Lung (tissue), 12 donors: ENCODE measurements around the gene TAX1BP3. TPM values are rescaled to one million over a fixed set of nuclear protein-coding genes. Genes with fewer than 3 reads are reported as not detected.

Experiments
- ATAC-seq: fragments of 200-7000 bp; cut with Tn5 transposase; one replicate; pipeline ENCODE4 v1.9.1; 2020; ENCODE audit warnings: moderate number of reproducible peaks; ENCODE audit not compliant: insufficient read depth, low FRiP score
- DNase-seq, 3 donors: peaks; one replicate each; pipeline ENCODE4 v3.0.0-alpha.2; 2013 to 2017
- H3K27ac ChIP-seq, 2 donors: one replicate each; pipeline ENCODE4 v1.5.1; 2013; ENCODE audit warnings: mild to moderate bottlenecking in 2 of 2, moderate library complexity in 2 of 2, control low read depth in 1 of 2, inconsistent platforms in 1 of 2, low read depth in 1 of 2, low read length in 1 of 2
- H3K27me3 ChIP-seq, 3 donors: one replicate each; pipeline ENCODE4 v1.5.1; 2013; ENCODE audit warnings: low read length in 2 of 3; ENCODE audit not compliant: control insufficient read depth in 3 of 3, insufficient read depth in 3 of 3
- H3K36me3 ChIP-seq, 4 donors: one replicate each; pipeline ENCODE4 v1.5.1; 2013; ENCODE audit warnings: low read length in 4 of 4, mild to moderate bottlenecking in 1 of 4, moderate library complexity in 1 of 4; ENCODE audit not compliant: control insufficient read depth in 4 of 4, insufficient read depth in 4 of 4
- H3K4me1 ChIP-seq, 5 donors: one replicate each; pipeline ENCODE4 v1.5.1; 2013; ENCODE audit warnings: low read length in 5 of 5, mild to moderate bottlenecking in 2 of 5, moderate library complexity in 1 of 5; ENCODE audit not compliant: control insufficient read depth in 5 of 5, insufficient read depth in 5 of 5
- H3K4me3 ChIP-seq: one replicate; pipeline ENCODE4 v1.5.1; 2013; ENCODE audit warnings: mild to moderate bottlenecking, control low read depth, moderate library complexity
- H3K9ac ChIP-seq, 2 donors: one replicate each; pipeline ENCODE4 v1.5.1; 2013; ENCODE audit warnings: low read length in 2 of 2, control low read depth in 1 of 2; ENCODE audit not compliant: insufficient read depth in 1 of 2
- H3K9me3 ChIP-seq, 4 donors: one replicate each; pipeline ENCODE4 v1.5.1; 2013; ENCODE audit warnings: low read length in 3 of 4, mild to moderate bottlenecking in 1 of 4, moderate library complexity in 1 of 4; ENCODE audit not compliant: control insufficient read depth in 4 of 4, insufficient read depth in 3 of 4
- WGBS, 2 donors: extraction: QIAGEN DNeasy Blood & Tissue Kit; methylation state at CpG; one replicate each; pipeline ENCODE4 v1.1.7; 2013; 5-methylcytosine and 5-hydroxymethylcytosine counted together
- polyA plus RNA-seq, 2 donors: library from polyadenylated mRNA; stranded (reverse); fragments of 200-250 nt; gene quantifications; one replicate each; pipeline ENCODE4 v1.2.1, GENCODE V29; 2013
- total RNA-seq, 2 donors: library from RNA; depleted of rRNA in 1 of 2; stranded (reverse); fragments of >200 nt in 1 of 2; gene quantifications; one replicate each; pipeline ENCODE4 v1.2.1, GENCODE V29; 2014 to 2021
- TF ChIP-seq, protein P1 (sequence below): IDR thresholded peaks from 2 replicates; pipeline ENCODE4 v1.5.1; 2012; ENCODE audit warnings: mild to moderate bottlenecking; ENCODE audit errors: control extremely low read depth, extremely low read depth
- donor health status: control.
- donor health status: control.
- donor health status: Bipolar disorder and iron deficiency.
- donor health status: healthy.
- donor health status: DM: yes; HTN: yes; CAD: no.

Gene TAX1BP3
- total and polyA plus RNA-seq, 4 donors: 69.7 to 146 (median 97.0) TPM

DNA sequence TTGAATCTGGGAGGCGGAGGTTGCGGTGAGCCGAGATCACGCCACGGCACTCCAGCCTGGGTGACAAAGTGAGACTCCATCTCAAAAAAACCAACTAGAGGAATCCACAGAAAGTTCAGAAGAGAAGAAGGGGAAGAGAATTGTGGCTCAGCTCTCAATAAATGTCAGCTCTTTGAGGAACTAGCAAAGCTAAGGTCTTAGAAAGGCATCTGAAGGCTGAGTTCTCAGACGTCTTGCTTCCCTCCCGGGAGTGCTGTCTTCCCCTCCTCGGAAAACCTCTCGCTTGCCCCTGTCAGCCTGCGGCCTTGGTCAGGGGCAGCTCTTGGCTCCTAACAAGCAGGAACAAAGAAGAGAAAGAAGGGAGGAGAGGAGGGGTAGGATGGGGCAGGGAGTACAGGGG lies 37.6 kb downstream of the TAX1BP3 start:
- H3K4me1 ChIP-seq: peaks cover 0 to 8% (median 0%) of the 10 kb centered on the region in 5 donors
- H3K9ac ChIP-seq: no peak overlapping the region
- DNase-seq (no peak), ATAC-seq (no peak)
- H3K27me3 ChIP-seq: no peaks in the 10 kb centered on the region
- no peaks in the 10 kb centered on the region for H3K9me3 ChIP-seq
- TF ChIP-seq, protein P1, sequence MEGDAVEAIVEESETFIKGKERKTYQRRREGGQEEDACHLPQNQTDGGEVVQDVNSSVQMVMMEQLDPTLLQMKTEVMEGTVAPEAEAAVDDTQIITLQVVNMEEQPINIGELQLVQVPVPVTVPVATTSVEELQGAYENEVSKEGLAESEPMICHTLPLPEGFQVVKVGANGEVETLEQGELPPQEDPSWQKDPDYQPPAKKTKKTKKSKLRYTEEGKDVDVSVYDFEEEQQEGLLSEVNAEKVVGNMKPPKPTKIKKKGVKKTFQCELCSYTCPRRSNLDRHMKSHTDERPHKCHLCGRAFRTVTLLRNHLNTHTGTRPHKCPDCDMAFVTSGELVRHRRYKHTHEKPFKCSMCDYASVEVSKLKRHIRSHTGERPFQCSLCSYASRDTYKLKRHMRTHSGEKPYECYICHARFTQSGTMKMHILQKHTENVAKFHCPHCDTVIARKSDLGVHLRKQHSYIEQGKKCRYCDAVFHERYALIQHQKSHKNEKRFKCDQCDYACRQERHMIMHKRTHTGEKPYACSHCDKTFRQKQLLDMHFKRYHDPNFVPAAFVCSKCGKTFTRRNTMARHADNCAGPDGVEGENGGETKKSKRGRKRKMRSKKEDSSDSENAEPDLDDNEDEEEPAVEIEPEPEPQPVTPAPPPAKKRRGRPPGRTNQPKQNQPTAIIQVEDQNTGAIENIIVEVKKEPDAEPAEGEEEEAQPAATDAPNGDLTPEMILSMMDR: no peak
- H3K36me3 ChIP-seq: peaks cover 0 to 24% (median 6%) of the 10 kb centered on the region in 4 donors
- H3K4me3 ChIP-seq: no peak overlapping the region
- 89 to 94% methylated on average over 10 of the region's 10 CpGs for WGBS, 2 donors
- no peak overlapping the region for H3K27ac ChIP-seq

DNA sequence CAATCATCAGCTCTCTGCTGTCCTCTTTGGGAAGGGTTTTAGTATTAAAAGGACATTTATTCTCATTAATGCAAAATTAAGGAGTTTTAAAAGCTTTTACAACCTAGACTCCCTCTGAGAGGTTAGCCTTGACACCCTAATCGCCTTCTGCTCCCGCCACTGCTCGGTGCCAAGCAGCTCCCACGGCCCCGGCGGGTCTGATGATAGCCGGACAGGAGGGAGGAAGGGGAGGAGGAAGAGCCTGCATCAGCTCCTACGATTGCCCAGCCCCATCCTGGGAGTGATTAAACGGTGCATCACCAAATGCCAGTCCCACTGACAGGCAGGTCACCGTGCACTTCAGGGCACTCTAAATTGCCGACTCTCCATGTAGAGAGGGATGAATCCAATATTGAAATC lies 40.6 kb downstream of the TAX1BP3 start:
- WGBS, 2 donors: 90 to 95% methylated on average over 11 of the region's 11 CpGs
- no peaks in the 10 kb centered on the region for H3K27me3 ChIP-seq
- H3K4me3 ChIP-seq: no peak overlapping the region
- no peak overlapping the region for H3K9ac ChIP-seq
- no peaks in the 10 kb centered on the region for H3K4me1 ChIP-seq
- TF ChIP-seq, protein P1: no peak
- no peak for ATAC-seq
- peak overlapping the region in 1 of 2 donors; percentile 22 for H3K27ac ChIP-seq
- H3K36me3 ChIP-seq: peaks cover 0 to 36% (median 27%) of the 10 kb centered on the region in 4 donors
- no peaks in the 10 kb centered on the region for H3K9me3 ChIP-seq
- DNase-seq: no peak

DNA sequence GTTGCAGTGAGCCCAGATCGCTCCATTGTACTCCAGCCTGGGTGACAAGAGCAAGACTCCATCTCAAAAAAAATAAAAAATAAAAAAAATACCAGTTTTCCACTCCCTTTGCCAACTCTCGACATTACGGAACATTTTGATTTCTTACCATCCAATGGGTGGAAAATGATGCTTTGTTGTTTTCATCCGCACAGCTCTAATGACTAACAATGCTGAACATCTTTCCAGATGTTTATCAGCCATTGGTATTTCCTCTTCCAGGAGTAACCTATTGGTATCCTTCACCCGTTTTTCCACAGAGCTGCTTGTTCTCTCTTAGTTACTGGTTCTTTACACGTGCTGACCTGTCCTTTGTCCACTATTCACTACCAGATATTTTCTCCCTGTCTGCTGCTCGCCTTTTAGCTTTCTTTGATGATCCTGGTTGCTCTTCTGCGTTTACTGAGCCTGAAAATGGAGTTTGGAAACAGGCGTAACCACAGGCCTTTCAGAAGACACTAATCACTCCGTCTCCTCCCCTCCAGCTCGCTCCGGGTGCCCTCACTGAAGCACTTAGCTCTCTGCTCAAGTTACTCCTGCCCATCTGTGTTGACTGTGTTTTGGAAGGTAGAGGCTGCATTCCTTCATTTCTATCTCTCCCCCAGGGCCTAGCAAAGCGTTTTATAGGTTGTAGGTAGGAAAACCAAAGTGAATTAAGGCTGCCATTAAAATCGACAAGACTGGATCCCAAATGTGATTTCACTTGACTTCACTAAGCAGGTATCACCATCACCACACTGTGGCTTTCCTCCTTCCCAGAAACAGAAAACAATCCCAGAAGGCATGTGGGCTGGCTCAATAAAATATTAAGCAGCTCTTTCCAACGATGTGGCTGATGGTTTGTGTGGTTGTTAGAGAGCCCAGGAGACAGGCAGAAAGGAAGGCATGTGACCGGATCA lies 41.3 kb downstream of the TAX1BP3 start:
- WGBS, 2 donors: 80 to 86% methylated on average over 16 of the region's 16 CpGs
- DNase-seq (no peak), ATAC-seq (no peak)

More for the DNA sequence above, 41.3 kb downstream of the TAX1BP3 start:
- Histone ChIP-seq H3K27ac (peak overlapping the region in 1 of 2 donors; percentile 22), H3K27me3 (no peaks in the 10 kb centered on the region), H3K9ac (no peak overlapping the region), H3K4me1 (no peaks in the 10 kb centered on the region), H3K36me3 (peaks cover 4 to 39% (median 30%) of the 10 kb centered on the region in 4 donors), H3K9me3 (no peaks in the 10 kb centered on the region), H3K4me3 (no peak overlapping the region)
- TF ChIP-seq, protein P1: no peak
